B cell (primary cell): ENCODE measurements around the gene FTO.

Experiments used
- EZH2 ChIP-seq: IDR thresholded peaks from 2 replicates; pipeline ENCODE4 v1.6.1; 2012; ENCODE audit warnings: borderline replicate concordance, low read depth, mild to moderate bottlenecking, moderate library complexity, low read length; ENCODE audit not compliant: insufficient read depth, poor library complexity, severe bottlenecking
- TF ChIP-seq, protein P1 (sequence below): fragments of 200-600 bp; IDR thresholded peaks from one replicate; pipeline ENCODE4 v1.8.0; 2022; ENCODE audit warnings: antibody characterized with exemption, mild to moderate bottlenecking

DNA sequence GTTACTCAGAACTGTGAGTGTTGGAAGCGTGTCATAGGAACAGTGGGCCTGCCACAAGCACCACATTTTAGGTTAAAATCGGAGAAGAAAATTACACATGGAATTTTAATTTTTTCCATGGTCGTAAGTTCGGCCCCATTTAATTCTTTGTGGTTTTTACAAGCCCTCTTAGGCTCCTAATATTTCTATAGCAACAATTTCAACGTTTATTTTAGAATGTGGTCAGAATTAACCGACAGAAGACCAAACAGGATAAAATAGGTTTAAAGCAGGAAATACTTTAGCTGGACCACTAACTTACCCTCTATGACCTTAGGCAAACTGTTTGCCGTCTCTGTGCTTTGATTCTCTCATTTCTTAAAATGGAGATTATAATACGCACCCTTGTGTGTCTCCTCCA is 69.9 kb downstream of the FTO start:
- TF ChIP-seq, protein P1, sequence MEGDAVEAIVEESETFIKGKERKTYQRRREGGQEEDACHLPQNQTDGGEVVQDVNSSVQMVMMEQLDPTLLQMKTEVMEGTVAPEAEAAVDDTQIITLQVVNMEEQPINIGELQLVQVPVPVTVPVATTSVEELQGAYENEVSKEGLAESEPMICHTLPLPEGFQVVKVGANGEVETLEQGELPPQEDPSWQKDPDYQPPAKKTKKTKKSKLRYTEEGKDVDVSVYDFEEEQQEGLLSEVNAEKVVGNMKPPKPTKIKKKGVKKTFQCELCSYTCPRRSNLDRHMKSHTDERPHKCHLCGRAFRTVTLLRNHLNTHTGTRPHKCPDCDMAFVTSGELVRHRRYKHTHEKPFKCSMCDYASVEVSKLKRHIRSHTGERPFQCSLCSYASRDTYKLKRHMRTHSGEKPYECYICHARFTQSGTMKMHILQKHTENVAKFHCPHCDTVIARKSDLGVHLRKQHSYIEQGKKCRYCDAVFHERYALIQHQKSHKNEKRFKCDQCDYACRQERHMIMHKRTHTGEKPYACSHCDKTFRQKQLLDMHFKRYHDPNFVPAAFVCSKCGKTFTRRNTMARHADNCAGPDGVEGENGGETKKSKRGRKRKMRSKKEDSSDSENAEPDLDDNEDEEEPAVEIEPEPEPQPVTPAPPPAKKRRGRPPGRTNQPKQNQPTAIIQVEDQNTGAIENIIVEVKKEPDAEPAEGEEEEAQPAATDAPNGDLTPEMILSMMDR = no peak
- no peak for TF ChIP-seq EZH2
